HepG2 (cell line): ENCODE data around the gene TM9SF2. TPM values are rescaled to one million over a fixed set of nuclear protein-coding genes. Genes with fewer than 3 reads are reported as not detected.

Experiments
- CBX5 ChIP-seq: sonication (generic); formaldehyde crosslinking; IDR thresholded peaks from 2 replicates; pipeline ENCODE4 v1.4.0; 2020; ENCODE audit warnings: missing genetic modification reagents, borderline replicate concordance
- DNMT1 ChIP-seq: sonication (generic); formaldehyde crosslinking; IDR thresholded peaks from 2 replicates; pipeline ENCODE4 v1.5.1; 2020; ENCODE audit warnings: mild to moderate bottlenecking, missing genetic modification reagents
- EED ChIP-seq: sonication (generic); formaldehyde crosslinking; IDR thresholded peaks from 2 replicates; pipeline ENCODE4 v1.5.0; 2020; ENCODE audit warnings: mild to moderate bottlenecking, missing genetic modification reagents
- FOXA1 ChIP-seq, 2 experiments: fragments of 450-650 bp in 1 of 2; sonication (generic) in 1 of 2; formaldehyde crosslinking in 1 of 2; IDR thresholded peaks; 2 replicates each; pipeline versions ENCODE4 v1.4.0 to v1.6.1; 2016 to 2020; ENCODE audit warnings: missing genetic modification reagents in 1 of 2
- FOXM1 ChIP-seq: sonication (generic); formaldehyde crosslinking; IDR thresholded peaks from 2 replicates; pipeline ENCODE4 v1.5.0; 2020; ENCODE audit warnings: missing genetic modification reagents
- HNRNPH1 ChIP-seq: fragments of 200-400 bp; formaldehyde crosslinking; optimal IDR thresholded peaks from 2 replicates; pipeline ENCODE3; 2017; ENCODE audit warnings: mild to moderate bottlenecking, low read depth, low read length
- KDM5A ChIP-seq: fragments of 200-600 bp; sonication (generic); IDR thresholded peaks from 2 replicates; pipeline ENCODE4 v1.7.0; 2018; ENCODE audit warnings: antibody characterized with exemption, mild to moderate bottlenecking, low read length, borderline replicate concordance
- MAX ChIP-seq: IDR thresholded peaks from 2 replicates; pipeline ENCODE4 v1.6.1; 2012; ENCODE audit warnings: inconsistent platforms
- POGK ChIP-seq: sonication (generic); formaldehyde crosslinking; conservative IDR thresholded peaks from 2 replicates; pipeline ENCODE4 v1.8.0; 2022; ENCODE audit warnings: mild to moderate bottlenecking, moderate library complexity, missing genetic modification reagents
- SP4 ChIP-seq: sonication (generic); formaldehyde crosslinking; IDR thresholded peaks from 2 replicates; pipeline ENCODE4 v1.8.1; 2023; ENCODE audit warnings: mild to moderate bottlenecking, missing genetic modification reagents
- TBL1XR1 ChIP-seq: fragments of 150-350 bp; IDR thresholded peaks from 2 replicates; pipeline ENCODE4 v1.6.1; 2014; ENCODE audit warnings: borderline replicate concordance, low read length; ENCODE audit not compliant: partially characterized antibody
- THAP7 ChIP-seq: sonication (generic); formaldehyde crosslinking; IDR thresholded peaks from 2 replicates; pipeline ENCODE4 v1.8.1; 2023; ENCODE audit warnings: mild to moderate bottlenecking, missing genetic modification reagents
- TSC22D2 ChIP-seq: sonication (generic); formaldehyde crosslinking; IDR thresholded peaks from 2 replicates; pipeline ENCODE4 v1.5.1; 2020; ENCODE audit warnings: missing genetic modification reagents, mild to moderate bottlenecking, borderline replicate concordance
- ZEB1 ChIP-seq: IDR thresholded peaks from 2 replicates; pipeline ENCODE4 v1.6.1; 2012; ENCODE audit warnings: mild to moderate bottlenecking, low read depth, inconsistent platforms; ENCODE audit not compliant: insufficient replicate concordance
- ZHX1 ChIP-seq: sonication (generic); formaldehyde crosslinking; IDR thresholded peaks from 2 replicates; pipeline ENCODE4 v1.8.1; 2022; ENCODE audit warnings: low read depth, mild to moderate bottlenecking, missing genetic modification reagents
- ZNF235 ChIP-seq: sonication (generic); formaldehyde crosslinking; IDR thresholded peaks from 2 replicates; pipeline ENCODE4 v1.8.1; 2023; ENCODE audit warnings: mild to moderate bottlenecking, missing genetic modification reagents, borderline replicate concordance
- ZNF275 ChIP-seq: sonication (generic); formaldehyde crosslinking; IDR thresholded peaks from 2 replicates; pipeline ENCODE4 v1.8.0; 2022; ENCODE audit warnings: missing genetic modification reagents, mild to moderate bottlenecking, inconsistent platforms, borderline replicate concordance
- ZNF383 ChIP-seq: sonication (generic); formaldehyde crosslinking; IDR thresholded peaks from 2 replicates; pipeline ENCODE4 v1.4.0; 2020; ENCODE audit warnings: missing genetic modification reagents, mild to moderate bottlenecking, borderline replicate concordance
- ZNF414 ChIP-seq: sonication (generic); formaldehyde crosslinking; IDR thresholded peaks from 2 replicates; pipeline ENCODE4 v1.5.0; 2020; ENCODE audit warnings: missing genetic modification reagents
- ZNF562 ChIP-seq: sonication (generic); formaldehyde crosslinking; IDR thresholded peaks from 2 replicates; pipeline ENCODE4 v1.8.0; 2022; ENCODE audit warnings: missing genetic modification reagents, borderline replicate concordance
- ZNF768 ChIP-seq: sonication (generic); formaldehyde crosslinking; IDR thresholded peaks from 2 replicates; pipeline ENCODE4 v1.4.0; 2020; ENCODE audit warnings: missing genetic modification reagents
- polyA plus RNA-seq, 8 experiments: library from polyadenylated mRNA; depleted of rRNA in 3 of 8; stranded (reverse) in 7 of 8; unstranded in 1 of 8; fragments of >200 nt; fragmentation: Illumina TruSeq in 4 of 8; extraction: Trizol in 4 of 8; gene quantifications; 2 replicates each; pipeline versions ENCODE4 v1.2.1 to v1.2.3, GENCODE V29; 2011 to 2016; ENCODE audit warnings: low read depth in 4 of 8, missing spikeins in 1 of 8, mixed read lengths in 1 of 8; ENCODE audit not compliant: insufficient read depth in 1 of 8
- total RNA-seq, 5 experiments: library from RNA; depleted of rRNA; stranded (reverse); fragments of >200 nt; fragmentation: Illumina TruSeq; extraction: Trizol; gene quantifications; 2 replicates each; pipeline ENCODE4 v1.2.3, GENCODE V29; 2016; ENCODE audit warnings: low read depth in 1 of 5

The TM9SF2 gene
- total and polyA plus RNA-seq, 2 of the 13 experiments (the other 11 are each of a cell fraction or from before 2014, with no cell fraction given), result 94.1 to 123 TPM

- 0 out of 2 replicates have a peak, but pooled peaks have one; percentile 4 for TF ChIP-seq ZHX1 (CRISPR knock-in tag)
- TF ChIP-seq TBL1XR1, result no peak
- TF ChIP-seq SP4, result no peak; the same call in 1 of the 2 replicates
- TF ChIP-seq DNMT1 (CRISPR knock-in tag), result no peak
- peak; percentile 36; the same call in 1 of the 2 replicates for TF ChIP-seq CBX5 (CRISPR knock-in tag)
- no peak for TF ChIP-seq ZNF562
- no peak for TF ChIP-seq POGK (CRISPR knock-in tag)
- no peak for TF ChIP-seq FOXA1 (IDR thresholded peaks at IDR 0.05)
- no peak for TF ChIP-seq FOXA1 (CRISPR knock-in tag; IDR thresholded peaks at IDR 0.05)
- no peak; the same call in 1 of the 2 replicates for TF ChIP-seq ZNF768 (CRISPR knock-in tag)
- peak; percentile 38; the same call in 1 of the 2 replicates for TF ChIP-seq ZNF275
- peak; percentile 65 for TF ChIP-seq ZEB1
- peak; percentile 84 for TF ChIP-seq KDM5A
- TF ChIP-seq MAX, result peak; percentile 72
- no peak for TF ChIP-seq ZNF383 (CRISPR knock-in tag)
- TF ChIP-seq TSC22D2 (CRISPR knock-in tag), result no peak
- no peak for TF ChIP-seq THAP7
- TF ChIP-seq ZNF235 (CRISPR knock-in tag), result no peak
- TF ChIP-seq HNRNPH1, result no peak
- no peak; the same call in 1 of the 2 replicates for TF ChIP-seq EED (CRISPR knock-in tag)
- no peak for TF ChIP-seq FOXM1
- peak; percentile 53; the same call in 1 of the 2 replicates for TF ChIP-seq ZNF414 (CRISPR knock-in tag)
Observed at GRCh38 chr13:99501184-99501847, at the start of gene TM9SF2 (continued).
